GDM1 (cell line): Measurements from ENCODE around the gene SDHC.
A peak's percentile ranks its signal among the peaks of the same experiment; 100 is the strongest.
"Not testable (repeated sequence)": the region's sequence is repeated elsewhere in the genome, so short reads cannot be mapped to it uniquely, and the experiment has no call there.

ENCODE experiments used
- DNase-seq: peaks from one replicate; lab custom pipeline; 2025; lab: John Stamatoyannopoulos, UW

The SDHC gene

DNA sequence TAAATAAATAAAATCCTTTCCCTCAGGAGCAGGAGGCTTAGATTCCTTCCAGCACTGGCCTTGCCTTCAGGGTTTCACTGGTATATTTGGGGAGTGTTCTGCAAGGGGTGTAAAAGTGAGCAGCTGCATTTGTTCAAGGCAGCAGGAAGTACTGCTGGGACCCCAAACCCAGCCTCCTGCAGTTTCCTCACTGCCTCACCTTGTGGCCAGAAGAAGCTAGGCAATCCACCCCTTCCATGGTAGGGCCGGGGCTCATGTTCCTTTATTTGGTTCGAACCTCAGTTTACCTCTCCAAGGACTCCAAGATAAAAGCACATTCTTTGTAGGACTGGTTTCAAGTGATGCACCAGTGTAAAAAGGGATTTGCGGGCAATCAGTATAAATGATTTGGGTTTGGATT, 74.5 kb downstream of the SDHC start:
- DNase-seq = no peak

DNA sequence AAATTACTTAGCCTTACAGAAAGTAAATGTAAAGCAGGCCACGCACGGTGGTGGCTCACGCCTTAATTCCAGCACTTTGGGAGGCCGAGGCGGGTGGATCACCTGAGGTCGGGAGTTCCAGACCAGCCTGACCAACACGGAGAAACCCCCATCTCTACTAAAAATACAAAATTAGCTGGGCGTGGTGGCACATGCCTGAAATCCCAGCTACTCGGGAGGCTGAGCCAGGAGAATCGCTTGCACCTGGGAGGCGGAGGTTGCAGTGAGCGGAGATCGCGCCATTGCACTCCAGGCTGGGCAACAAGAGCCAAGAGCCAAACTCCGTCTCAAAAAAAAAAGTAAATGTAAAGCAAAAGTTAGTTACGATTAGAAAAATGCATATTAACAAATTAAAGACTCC, 75.0 kb downstream of the SDHC start:
- not testable (repeated sequence) for DNase-seq

DNA sequence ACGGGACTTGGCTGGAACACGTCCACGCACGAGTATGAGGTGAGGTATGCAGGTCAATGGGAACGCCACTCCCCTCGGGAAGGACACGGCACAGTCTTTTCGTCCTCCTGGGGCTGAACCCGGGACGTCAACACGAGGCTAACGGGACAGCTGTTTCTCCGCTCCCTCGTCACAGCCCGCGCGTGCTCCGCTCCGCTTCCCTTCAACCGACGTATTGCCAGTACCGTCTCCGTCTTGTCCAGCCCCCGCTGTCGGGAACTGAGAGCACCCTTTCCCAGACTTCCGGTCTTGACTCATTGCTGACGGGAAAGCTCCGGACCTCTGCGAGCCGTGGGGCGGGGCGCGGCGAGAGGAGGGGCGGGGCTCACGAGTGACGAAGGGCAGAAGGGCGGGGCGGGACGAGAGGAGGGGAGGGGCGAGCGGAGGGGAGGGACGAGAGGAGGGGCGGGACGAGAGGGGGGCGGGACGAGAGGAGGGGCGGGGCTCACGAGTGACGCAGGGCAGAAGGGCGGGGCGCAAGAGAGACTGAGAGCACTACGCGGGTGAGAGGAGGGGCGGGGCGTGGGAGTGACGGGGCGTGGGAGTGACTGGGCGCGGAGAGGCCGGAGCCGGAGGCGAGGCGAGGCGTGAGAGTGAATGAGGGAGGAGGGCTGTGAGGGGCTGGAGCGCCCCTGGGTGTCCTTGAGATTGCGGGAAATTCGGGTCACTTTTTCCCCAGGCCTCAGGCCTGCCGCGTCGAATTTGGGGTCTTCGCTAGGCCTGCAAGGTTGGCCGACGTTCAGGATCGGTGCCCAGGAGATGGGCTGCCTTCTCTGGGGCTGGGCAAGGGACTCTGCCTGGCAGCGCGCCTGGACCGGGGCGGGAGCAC, 75.7 kb downstream of the SDHC start:
- DNase-seq = peak; percentile 89

DNA sequence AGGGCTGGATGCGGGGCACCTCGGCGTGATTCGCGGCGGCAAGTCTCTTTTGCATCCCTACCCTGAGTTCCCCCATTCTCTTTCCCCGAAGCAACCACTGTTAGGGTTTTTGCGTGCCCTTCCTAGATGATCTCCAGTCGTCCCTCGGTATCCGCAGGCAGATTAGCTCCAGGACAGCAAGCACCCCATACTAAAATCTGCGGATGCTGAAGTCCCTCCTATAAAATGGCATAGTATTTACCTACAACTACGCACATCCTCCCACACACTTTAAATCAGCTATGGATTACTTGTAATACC, 76.3 kb downstream of the SDHC start:
- DNase-seq = no peak

DNA sequence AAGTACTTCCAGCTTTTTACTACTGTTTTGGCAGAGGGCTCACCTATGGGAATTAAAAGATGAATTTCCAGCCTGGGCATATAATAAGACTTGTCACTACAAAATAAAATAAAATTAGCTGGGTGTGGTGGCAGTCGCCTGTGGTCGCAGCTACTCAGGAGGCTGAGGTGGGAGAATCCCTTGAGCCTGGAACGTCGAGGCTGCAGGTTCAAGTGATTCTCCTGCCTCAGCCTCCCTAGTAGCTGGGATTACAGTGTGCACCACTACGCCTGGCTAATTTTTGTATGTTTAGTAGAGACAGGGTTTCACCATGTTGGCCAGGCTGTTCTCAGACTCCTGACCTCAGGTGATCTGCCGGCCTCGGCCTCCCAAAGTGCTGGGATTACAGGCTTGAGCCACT, 77.0 kb downstream of the SDHC start:
- DNase-seq = not testable (repeated sequence)

DNA sequence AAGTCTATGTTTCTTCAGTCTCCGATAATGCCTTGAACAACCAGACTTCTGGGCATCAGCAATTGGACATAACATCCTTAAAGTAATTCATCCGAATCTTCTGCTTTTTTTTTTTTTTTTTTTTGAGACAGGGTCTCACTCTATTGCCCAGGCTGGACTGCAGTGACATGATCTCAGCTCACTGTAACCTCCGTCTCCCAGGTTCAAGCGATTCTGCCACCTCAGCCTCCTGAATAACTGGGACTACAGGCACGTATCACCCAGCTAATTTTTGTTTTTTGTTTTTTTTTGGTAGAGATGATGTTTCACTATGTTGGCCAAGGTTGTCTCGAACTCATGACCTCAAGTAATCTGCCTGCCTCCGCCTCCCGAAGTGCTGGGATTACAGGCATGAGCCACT, 77.4 kb downstream of the SDHC start:
- DNase-seq = no peak

DNA sequence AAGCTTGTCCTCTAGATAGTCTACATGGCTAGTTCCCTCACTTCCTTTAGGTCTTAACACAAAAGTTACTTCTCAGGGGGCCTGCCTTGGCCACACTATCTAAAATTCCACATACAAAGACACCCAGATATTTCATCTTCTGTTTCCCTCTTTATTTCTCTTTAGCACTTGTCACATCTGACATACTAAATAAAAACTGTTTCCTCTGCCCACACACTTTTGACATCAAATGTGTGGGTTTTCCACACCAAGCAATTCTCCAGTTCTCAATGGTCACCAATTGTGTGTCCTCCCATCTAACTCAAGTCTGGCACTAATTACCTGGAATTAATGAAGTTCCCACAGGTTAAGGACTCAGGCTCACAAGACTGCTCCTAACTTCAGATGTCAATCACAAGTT, 79.0 kb downstream of the SDHC start:
- DNase-seq = no peak

DNA sequence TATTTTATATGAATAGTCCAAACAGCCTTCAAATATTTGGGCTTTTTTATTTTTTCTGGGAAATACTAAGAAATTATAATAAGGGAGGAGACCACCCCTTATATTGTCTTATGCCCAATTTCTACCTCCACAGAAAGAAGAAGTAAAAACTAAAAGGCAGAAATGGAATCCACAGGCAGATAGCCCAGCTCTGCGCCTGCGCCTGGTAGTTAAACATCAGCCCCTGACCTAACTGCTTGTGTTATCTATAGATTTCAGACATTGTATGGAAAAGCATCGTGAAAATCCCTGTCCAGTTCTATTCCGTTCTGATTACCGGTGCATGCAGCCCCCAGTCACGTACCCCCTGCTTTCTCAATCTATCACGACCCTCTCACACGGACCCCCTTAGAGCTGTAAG, 82.9 kb downstream of the SDHC start:
- not testable (repeated sequence) for DNase-seq

DNA sequence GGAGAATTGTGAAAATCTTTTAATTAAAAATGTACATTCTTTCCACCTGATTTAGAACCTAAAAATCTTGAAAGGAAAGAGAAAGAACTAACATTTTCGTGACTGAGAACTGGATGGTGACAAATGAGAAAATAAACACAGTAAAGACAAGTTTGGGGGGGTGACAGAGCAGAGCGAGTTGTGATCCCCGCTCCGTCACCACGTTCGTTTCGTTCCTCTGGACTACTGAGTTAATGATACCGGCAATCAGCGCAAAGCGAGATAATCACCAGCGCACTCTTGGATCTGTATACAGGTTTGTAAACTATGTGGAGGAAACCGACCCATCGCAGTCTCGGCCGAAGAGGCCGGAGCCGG, 84.7 kb downstream of the SDHC start:
- DNase-seq = no peak

DNA sequence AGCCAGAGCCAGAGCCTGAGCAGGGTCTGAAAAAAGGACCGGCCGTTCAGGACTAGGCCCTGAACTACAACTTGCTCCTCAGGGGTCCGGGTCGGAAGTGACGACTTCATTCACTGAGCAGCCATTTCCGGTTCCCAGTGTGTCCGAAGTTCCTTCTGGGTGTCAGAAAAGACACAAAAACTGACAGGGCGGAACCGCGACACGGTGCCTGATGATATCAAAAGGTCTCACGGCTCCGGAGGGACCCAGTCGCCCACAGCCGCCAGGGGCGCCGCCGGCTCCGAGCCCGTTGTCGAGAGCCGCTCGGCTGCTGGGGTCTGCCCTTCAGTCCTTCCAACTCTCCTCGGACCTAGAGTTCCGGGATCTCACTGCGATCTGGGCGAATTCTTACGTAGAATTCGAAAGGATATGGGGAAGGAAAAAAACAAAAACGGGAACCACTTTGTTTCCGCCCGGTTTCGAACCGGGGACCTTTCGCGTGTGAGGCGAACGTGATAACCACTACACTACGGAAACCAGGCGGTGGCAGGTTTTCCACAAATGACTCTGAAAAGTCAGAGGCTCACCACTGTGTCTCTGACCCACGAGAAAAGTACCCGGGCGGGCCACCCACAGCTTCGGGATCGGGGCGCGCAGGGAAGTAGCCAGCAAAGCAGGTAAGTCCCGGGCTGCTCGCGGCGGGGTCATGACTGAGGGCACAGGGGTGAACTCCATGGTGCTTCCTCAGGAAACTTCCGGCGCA, 85.2 kb downstream of the SDHC start:
- peak; percentile 77 for DNase-seq

DNA sequence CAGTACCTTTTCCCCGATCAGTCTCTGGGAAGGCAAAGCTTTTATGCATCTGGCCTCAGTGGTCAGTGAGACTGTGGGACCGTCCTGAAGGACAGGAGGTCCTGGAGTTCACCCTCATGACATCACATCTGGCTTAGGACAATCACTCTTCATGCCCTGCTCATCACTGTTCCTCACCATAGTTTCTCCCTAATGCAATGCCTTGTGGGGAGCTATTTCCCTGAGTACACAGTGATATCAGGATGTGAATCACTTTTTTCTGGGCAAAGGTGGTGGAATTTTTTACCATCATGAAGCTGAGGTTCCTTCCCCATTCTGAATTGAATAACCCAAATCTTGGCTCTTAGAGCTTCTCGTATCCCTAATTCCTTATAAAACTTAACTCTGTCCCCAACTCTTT, 88.3 kb downstream of the SDHC start:
- DNase-seq = no peak

DNA sequence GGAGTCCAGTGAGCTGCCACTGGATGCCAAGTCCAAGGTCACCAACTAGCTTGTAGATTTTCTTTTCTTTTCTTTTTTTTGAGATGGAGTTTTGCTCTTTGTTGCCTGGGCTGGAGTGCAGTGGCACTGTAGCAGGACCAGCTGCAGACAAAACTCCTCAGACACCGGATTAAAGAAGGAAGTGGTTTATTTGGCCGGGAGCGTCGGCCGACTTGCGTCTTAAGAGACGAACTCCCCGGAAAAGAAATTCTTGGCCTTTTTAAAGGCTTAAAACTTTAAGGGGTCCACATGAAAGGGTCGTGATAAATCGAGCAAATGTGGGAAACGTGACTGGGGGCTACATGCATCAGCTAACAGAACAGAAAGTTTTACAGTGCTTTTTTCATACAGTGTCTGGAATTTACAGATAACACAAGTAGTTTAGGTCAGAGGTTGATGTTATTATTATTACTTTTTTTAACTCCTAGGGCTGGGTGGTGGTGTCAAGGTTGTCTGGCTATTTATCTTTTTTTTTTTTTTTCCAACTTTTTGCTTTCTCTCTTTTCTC, 89.9 kb downstream of the SDHC start:
- no peak for DNase-seq

DNA sequence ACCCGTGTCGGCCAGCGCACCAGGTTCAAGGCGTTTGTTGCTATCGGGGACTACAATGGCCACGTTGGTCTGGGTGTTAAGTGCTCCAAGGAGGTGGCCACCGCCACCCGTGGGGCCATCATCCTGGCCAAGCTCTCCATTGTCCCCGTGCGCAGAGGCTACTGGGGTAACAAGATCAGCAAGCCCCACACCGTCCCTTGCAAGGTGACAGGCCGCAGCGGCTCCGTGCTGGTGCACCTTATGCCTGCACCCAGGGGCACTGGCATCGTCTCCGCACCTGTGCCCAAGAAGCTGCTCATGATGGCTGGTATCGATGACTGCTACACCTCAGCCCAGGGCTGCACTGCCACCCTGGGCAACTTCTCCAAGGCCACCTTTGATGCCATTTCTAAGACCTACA, 92.4 kb downstream of the SDHC start:
- not testable (repeated sequence) for DNase-seq

DNA sequence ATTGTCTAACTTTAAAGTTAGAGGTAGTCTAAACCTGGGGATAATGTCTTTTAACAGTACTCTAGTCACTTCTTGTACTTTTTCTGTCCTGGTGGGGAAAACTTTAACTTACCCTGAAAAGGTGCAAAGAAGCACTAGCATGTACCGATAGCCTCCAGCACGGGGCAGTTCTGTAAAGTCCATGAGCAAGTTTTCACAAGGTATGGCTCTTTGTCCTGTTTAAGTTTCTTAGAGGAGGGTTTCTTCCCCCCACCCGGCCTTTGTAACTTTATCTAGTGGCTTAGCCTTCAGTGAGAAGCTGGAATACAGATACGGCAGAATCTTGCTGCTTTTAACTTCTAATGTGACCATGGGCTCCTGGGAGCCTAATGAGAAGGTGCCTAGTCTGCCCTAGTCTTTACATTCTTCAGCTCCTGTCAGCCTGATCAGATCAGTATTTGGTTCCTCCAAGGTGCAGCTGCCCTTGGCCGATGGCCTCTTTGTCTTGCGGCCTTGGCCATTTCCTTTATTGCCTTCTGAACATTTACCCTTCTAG, 93.3 kb downstream of the SDHC start:
- no peak for DNase-seq

DNA sequence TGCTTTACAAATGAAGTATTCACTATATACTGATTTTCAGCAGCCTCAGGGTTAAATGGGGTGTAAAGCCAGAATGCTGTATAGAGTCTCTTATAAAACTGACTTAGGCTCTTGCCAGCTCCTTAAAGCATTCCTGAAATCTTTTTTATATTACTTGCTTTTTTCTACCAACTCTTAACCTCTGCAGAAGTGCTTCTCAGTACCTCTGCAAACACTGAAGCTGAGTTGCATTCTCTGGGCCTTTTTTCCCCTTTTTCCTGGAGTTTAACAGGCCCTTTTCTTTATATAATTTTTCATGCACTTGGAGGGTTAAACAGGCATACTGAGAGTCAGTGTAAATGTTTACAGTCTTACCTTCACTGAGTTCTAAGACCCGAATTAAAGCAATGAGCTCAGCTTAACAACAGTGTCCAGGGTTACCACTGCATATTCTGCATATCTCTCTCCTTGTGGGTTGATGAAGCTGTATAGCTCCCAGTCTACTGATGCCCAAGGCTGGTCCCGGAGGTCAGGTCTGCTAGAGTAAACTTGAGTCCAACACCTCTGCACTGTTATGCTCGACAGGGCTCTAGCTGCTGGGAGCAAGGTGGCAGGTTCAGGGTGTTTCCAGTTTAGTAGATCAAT, 94.4 kb downstream of the SDHC start:
- DNase-seq = no peak

DNA sequence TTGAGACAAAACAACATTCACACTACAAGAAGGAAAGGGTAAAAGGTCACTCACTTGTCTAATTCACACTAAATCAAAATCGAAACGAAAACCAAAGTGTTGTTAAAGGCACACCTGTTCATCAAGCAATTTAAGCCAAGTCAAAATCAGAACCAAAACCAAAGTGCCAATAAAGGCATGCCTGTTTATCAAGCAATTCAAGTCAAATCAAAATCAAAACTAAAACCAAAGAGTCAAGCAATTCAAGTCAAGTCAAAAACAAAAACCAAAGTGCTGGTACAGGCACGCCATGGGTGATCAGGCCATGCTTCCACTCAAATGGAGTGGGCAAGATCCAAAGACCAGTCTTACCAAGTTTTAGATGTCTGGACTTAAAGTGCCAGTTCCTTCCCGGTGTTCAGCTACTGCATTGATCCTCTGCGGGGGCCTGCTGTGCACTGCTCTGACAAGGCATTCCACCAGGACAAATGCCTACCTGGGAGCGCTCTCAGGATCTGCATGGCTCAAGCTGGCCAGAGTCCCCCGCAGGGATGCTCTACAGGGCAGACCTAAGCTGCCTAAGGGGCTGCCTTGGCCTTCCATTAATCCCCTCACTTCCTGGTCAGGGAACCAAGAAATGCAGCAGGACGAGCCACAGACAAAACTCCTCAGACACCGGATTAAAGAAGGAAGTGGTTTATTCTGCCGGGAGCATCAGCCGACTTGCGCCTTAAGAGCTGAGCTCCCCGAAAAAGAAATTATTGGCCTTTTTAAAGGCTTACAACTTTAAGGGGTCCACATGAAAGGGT, 95.9 kb downstream of the SDHC start:
- DNase-seq = not testable (repeated sequence)

DNA sequence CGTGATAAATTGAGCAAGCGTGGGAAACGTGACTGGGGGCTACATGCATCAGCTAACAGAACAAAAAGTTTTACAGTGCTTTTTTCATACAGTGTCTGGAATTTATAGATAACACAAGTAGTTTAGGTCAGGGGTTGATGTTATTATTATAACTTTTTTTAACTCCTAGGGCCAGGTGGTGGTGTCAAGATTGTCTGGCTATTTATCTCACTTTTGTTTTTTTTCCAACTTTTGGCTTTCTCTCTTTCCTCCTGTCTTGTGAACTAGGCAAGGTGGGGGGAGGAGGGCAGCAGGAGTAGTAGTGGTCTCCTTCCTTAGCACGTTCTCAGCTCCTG, 96.4 kb downstream of the SDHC start:
- DNase-seq = not testable (repeated sequence)
